IPS-18c (cell line): ENCODE results near the gene MAPK8IP3.
A peak's percentile ranks its signal among the peaks of the same experiment; 100 is the strongest.

Experiments
- H3K4me3 ChIP-seq: 2 replicates; pipeline ENCODE4 v1.7.0; 2013; ENCODE audit warnings: low read depth, mild to moderate bottlenecking, low read length, moderate library complexity; ENCODE audit not compliant: insufficient read depth
- H3K9me3 ChIP-seq: one replicate; pipeline ENCODE4 v1.6.1; 2013; ENCODE audit warnings: mild to moderate bottlenecking, low read length, moderate library complexity; ENCODE audit not compliant: control insufficient read depth, insufficient read depth

Gene MAPK8IP3

DNA sequence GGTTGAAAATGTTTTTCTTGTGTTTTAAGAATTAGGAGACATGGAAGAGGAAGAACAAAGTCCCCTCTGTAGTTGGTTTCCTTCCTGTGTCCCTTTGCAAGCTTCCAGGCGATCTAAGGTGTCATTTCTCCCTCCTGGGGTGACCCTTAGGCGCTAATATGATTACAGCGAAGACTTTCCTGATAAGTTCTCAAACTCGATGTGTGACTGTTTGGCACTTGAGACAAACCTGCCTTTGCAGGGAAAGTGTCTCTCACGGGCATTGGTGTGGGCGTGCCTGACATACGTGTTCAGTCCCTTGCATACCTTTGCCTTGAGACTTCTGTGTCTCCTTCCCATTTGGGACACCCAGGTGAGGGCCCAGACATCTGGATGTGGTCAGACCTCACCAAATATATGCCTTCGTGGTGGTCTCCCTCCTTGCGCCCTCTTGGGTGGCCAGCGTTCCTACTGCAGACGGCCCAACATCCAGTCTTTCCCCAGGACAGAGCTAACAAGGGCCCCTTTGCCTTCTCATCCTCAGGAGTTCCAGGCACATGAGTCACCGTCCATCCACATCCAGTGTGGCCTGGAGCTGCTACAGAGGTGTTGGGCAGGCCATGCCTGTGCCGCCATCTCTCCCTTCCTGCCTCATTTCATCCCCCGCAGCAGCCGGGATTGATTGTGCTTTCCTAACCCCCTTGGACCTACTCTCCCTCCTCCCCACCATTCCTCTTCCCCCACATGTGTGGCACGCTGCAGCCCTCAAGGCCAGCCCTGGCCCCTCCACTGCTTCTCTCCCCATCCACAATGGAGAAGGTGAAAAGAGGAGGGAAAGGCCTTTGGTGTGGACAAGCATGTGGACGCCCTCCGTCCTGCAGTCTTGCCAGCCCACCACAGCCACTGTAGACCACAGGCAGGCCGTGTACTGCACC, 31.0 kb upstream of the MAPK8IP3 start:
- H3K9me3 ChIP-seq: peaks cover 2% of the 10 kb centered on the region
- H3K4me3 ChIP-seq: no peak overlapping the region

DNA sequence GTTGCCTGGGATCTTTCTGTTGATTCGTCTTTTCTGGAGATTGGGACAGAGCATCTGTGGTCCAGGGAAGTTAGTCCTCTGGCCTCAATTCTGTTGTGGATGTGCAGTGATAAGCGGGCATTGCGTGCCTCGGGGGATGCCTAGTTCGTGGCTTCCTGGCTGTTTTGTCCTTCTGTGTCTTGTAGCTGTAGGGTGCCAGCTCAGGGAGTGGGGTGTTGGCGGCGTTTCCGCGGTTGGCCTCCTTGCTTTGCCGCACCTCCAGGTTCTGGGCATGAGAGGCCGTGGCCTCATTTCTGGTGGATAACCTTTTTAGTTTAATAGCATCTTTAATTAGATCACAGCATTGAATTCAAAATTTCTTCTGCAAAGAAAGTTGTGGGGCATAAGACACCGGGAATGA, 29.3 kb upstream of the MAPK8IP3 start:
- H3K9me3 ChIP-seq: peaks cover 2% of the 10 kb centered on the region
- H3K4me3 ChIP-seq: no peak overlapping the region

DNA sequence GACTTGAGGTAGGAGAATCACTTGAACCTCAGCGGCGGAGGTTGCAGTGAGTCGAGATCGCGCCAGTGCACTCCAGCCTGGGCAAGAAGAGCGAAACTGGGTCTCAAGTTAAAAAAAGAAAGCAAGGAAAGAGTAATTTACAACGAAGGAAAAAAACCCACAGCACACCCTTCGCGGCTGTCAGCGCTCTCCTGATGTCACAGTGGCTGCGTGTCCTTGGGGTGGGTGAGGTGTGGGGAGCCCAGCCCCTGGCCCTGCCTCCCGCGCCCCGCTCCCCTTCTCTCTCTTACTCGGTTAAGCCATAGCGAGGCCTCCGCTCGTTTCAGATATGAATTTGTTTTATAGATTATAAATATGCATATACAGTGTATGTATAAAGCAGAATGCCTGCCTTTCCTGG, 28.7 kb upstream of the MAPK8IP3 start:
- Histone ChIP-seq H3K9me3 (peaks cover 2% of the 10 kb centered on the region), H3K4me3 (no peak overlapping the region)

DNA sequence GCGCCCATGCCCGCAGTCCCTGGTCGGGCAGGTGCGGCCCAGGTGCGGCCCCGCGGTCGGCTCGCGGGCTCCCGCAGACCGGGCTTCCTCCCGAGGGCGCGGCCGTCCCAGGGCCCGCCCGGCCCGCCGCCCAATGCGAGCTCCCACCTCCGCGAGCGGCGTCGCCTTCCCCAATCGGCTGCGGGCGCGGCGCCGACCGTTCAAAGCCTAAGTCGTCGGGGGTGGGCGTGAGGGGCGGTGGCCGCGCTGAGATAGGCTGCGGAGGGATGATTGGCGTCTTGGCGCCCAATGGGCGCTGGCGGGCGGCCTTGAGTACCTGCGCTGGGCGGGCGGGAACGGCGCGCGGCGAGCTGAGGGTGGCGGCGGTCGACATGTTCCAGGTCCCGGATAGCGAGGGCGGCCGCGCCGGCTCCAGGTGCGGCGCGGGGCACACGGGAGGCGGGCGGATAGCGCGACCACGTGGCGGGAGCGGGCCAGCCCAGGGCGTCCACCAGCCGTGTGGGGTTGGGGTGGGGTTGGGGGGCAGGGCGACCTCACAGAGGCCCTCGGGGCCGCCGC, 28.0 kb upstream of the MAPK8IP3 start, which contains the start of gene JPT2:
TSS of gene JPT2 (plus strand) at position 338 of the 558 bp plus-strand sequence. CDS start at position 372, 34 bp downstream.
- peaks cover under 1% of the 10 kb centered on the region for H3K9me3 ChIP-seq
- peak within 1 kb of the TSS; percentile 89 for H3K4me3 ChIP-seq

DNA sequence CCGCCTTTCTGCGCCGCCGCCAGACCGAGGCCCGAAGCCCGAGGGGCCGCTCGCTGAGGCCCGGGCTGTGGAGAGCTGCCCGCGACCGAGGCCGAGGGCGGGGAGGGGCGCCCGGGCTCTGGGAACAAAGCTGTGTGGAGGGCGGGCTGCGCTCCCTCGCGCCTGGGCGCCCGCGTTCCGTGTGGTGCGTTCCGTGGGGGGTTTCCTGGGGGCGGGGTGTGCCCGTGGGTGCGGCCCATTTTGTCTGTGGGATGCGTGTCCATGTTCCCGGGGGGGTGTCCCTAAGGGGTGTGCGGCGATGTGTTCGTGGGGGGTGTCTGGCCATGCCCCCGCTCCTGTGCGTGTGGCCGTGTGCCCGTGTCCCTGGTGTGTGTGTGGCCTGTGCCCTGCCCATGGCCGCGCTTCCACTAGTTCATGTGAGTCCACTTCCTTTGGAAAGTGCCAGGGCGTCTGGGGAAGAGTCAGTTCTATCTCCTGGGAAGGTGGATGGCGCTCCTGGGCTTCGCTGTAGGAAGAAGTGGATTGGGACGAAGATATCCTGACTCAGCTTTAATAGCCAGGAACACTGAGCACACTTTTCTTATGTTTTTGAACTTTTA, 27.4 kb upstream of the MAPK8IP3 start:
- no peaks in the 10 kb centered on the region for H3K9me3 ChIP-seq
- peak overlapping the region; percentile 89 for H3K4me3 ChIP-seq

DNA sequence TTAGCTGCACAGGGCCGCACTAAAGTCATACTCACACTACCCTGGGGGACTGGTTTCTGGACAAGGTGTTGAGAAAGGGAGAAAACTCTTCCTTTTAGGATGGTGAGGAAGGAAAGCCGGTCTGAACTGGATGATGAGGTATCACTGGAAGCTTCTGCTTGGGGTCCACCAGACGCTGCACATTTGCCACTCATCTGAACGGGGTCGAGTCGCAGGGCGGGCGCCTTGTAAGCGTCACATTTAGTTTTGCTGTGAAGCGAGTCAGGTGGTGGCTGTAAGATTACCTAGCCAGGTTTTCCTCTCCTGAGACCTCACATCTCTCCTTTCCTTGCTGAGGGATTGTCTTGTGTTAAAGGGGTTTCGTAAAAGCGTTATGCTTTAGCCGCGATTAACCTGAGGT, 25.6 kb upstream of the MAPK8IP3 start:
- Histone ChIP-seq H3K4me3 (no peak overlapping the region), H3K9me3 (no peaks in the 10 kb centered on the region)

DNA sequence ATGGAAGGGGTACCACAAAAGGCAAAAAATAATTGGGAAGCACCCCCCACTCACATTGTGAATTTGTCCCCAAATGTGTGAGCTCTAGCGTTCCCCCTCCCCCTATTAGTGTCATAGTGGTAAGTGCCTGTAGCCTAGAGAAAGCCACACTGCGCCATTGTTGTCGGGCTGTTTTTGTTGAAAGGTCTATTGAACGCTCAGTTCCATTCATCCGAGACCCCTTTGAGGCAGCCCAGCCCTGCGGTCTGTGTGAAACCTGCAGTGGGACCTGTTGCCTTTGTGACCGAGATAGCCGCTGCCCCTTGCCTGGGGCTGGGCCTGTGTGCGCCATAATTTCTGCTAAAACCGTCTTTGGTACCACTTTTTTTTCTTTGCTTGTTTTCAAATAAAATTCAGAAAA, 25.0 kb upstream of the MAPK8IP3 start:
- H3K9me3 ChIP-seq: no peaks in the 10 kb centered on the region
- no peak overlapping the region for H3K4me3 ChIP-seq

DNA sequence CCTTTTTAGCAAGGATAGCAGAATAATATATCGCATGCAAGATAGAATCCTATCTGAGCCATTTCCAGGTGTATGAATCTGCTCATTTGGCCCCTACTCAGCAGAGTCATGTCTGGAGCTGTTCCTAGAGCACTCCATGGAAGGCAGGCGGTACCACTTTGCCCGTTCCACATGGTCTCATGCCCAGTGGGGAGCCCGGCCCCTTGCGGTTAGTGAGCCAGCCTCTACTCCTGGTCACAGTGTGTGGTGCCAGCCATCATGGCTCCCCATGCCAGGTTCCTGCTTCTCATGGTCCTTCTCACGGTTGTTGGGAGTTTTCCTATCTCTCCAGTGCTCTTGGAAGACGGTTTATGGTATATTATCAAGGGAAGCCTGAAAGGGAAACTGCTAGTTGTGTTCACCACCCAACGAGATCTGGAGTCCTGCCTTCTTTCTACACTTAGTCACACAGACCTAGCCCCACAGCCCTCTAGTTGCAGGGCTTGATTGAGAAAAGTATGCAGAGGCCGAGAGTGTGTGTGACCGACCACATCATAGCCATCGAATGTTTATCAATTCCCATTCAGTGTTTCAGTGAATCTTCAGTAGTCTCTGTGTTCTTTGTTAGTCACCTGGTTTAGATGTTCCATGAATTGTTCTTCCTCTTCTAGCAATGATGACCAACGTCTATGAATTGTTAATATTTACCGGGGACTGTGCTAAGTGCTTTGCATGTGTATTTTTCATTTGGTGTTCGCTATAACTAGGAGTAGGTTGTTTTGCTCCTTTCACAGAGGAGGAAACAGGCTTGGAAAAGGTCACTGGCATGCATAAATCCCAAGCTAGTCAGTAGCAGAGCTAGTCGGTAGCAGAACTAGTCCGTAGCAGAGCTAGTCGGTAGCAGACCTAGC, 18.3 kb upstream of the MAPK8IP3 start:
- H3K4me3 ChIP-seq: no peak overlapping the region

DNA sequence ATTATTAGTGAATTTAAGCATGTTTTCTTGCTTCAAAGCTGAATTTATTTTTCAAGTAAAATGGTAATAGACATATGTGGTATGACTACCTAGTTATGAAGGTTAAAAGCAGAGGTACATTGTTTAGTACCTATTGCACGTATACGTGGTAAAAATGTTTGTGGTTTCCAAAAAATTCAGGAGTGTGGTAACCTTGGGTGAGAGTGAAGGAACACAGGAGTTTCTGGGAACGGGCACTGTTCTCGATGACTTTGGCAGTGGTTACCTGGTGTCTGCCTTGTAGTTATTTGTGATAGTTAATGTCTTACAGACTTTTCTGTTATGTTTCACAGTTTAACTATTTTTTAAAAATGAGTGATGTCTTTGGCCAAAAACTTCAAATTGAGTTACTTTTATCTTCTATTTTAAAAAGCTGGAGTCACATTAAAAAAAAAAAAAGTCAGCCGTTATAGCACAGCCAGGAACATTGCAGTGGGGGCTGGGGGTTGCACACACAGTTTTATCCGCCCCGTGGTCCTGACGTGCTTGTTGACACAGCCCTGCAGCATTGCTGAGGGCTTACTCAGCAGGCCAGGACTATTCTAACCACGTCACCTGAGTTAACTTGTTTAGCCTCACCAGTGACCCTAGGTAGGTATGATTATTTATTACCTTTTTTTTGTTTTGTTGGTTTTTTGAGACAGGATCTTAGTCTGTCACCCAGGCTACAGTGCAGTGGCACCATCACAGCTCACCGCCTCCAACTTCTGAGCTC, 17.0 kb upstream of the MAPK8IP3 start:
- Histone ChIP-seq H3K4me3 (no peak overlapping the region), H3K9me3 (no peaks in the 10 kb centered on the region)

More for the DNA sequence above, 18.3 kb upstream of the MAPK8IP3 start:
- H3K9me3 ChIP-seq: no peaks in the 10 kb centered on the region

DNA sequence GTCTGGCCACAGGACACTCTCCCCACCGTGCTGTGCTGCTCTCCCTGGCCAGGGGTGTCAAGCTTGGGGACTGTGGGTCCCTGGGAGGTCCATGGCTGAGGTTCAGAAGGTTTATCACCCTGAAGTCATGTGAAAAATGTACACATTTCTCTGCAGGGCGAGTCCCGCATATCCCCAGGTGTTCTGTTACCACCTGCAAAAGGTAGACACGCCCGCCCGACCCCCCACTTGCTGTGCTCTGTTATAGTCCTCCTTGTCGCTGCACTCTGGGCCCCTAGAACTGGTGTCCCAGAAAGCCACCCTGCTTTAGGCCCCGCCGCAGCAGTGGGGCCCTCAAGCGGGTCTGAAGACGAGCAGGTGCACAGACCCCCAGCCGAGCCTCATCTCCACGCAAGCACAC, 16.1 kb upstream of the MAPK8IP3 start:
- Histone ChIP-seq H3K9me3 (no peaks in the 10 kb centered on the region), H3K4me3 (no peak overlapping the region)

DNA sequence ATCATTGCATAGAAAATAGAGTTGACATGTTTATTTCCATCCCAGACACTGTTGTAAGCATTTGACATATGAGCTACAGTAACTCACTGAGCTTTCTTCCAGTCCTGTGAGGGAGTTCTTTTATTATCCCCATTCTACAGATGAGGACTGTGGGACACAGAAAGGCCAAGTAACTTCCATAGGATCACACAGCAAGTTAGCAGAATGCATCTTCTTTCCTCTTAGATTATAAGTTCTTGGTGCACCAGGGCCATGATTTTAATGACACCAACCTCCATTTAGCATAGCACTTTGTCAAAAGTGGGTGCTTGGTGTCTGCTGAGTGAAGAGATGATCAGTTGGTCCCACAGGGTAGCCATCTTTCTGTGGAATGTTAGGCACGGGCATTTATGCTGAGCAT, 15.2 kb upstream of the MAPK8IP3 start:
- Histone ChIP-seq H3K9me3 (no peaks in the 10 kb centered on the region), H3K4me3 (no peak overlapping the region)

DNA sequence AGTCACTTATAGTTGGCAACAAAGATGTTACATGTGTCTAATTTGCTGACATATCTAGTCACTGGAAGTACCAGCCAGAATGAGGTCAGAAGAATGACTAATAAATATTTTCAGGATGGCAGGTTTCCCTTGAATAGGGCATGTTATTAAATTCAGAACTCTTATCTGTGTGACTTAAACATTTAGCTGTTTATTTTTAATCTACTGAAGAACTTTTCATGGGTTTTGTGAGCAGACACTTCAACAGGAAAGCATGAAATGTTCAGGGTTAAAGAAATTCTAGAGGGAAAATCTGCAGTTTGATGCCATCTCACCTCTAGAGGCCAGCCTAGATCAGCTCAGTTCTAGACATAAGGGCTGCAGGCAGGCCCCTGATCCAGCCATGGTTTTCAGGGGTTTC, 14.7 kb upstream of the MAPK8IP3 start:
- Histone ChIP-seq H3K9me3 (no peaks in the 10 kb centered on the region), H3K4me3 (no peak overlapping the region)

DNA sequence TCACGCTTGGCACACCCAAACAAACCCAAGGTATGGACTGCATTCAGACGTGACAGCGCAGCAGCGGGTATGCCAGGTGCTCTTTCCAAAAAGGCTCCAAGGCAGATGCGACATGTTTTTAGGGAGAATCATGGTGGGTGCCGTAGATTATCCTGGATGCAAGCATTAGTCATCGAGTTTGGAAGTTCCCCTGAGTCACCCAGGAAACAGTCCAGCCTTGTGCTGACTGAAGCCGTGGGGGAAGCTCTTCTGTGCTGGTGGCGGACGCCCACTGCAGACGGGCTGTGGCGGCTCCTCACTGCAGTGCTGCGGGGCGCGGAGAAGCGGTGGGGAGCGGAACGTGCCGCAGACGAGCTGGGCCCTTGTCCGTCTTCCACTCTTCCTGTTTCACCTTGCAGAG, 14.0 kb upstream of the MAPK8IP3 start:
- H3K4me3 ChIP-seq: no peak overlapping the region
- no peaks in the 10 kb centered on the region for H3K9me3 ChIP-seq

DNA sequence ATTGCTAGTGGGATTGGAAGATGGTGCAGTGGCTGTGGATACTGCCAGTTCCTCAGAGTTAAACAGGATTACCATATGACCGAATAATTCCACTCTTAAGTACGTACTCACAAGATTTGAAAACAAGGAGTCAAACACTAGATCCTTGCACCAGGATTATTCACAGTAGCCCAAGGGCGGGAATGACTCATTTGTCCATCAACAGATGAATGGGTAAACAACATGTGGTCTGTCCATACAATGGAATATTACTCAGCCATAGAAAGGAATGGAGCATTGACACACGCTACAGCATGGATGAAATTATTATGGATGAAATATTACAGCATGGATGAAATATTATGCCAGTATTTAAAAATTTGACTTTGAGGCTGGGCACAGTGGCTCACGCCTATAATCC, 9.1 kb upstream of the MAPK8IP3 start:
- Histone ChIP-seq H3K9me3 (no peaks in the 10 kb centered on the region), H3K4me3 (no peak overlapping the region)

DNA sequence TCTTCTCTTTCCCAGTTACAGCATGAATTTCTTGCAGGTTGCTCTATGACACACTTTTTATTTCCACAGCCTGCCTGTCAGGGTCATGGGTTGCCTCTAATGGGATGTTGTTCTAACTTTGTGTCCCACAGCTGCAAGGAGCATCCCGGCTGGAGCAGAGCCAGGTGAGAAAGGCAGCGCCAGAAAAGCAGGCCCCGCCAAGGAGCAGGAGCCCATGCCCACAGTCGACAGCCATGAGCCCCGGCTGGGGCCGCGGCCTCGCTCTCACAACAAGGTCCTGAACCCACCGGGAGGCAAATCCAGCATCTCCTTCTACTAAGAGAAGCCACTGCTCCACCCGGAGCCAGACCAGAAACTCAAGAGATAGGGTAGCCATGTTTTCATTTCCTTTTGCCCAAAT, 7.3 kb upstream of the MAPK8IP3 start:
- H3K4me3 ChIP-seq: no peak overlapping the region
- no peaks in the 10 kb centered on the region for H3K9me3 ChIP-seq

DNA sequence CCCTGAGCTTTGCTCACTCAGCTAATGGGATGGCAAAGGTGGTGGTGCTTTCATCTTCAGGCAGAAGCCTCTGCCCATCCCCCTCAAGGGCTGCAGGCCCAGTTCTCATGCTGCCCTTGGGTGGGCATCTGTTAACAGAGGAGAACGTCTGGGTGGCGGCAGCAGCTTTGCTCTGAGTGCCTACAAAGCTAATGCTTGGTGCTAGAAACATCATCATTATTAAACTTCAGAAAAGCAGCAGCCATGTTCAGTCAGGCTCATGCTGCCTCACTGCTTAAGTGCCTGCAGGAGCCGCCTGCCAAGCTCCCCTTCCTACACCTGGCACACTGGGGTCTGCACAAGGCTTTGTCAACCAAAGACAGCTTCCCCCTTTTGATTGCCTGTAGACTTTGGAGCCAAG, 5.7 kb upstream of the MAPK8IP3 start:
- H3K9me3 ChIP-seq: no peaks in the 10 kb centered on the region
- H3K4me3 ChIP-seq: no peak overlapping the region
